Stimulated activated CD4-positive, alpha-beta T cell treated with anti-CD3 and anti-CD28 coated beads, Interleukin-15, amount 100 ng/mL, for 48 hours (primary cell): ENCODE measurements around the gene UBXN11.
A peak's percentile ranks its signal among the peaks of the same experiment; 100 is the strongest.

Source experiments
- DNase-seq, 2 donors: peaks; one replicate each; pipeline ENCODE4 v3.0.0-alpha.2; 2020; ENCODE audit warnings: low read depth in 2 of 2

Gene UBXN11

GRCh38 chr1:26286064-26286416 is 20.4 kb downstream of the UBXN11 start:
- no peak for DNase-seq

GRCh38 chr1:26285366-26286063 is 20.9 kb downstream of the UBXN11 start:
- no peak for DNase-seq

- peak; percentile 96 to 98 for DNase-seq
Observed at GRCh38 chr1:26284597-26285347, 21.7 kb downstream of the UBXN11 start.

GRCh38 chr1:26283871-26284596 is 22.4 kb downstream of the UBXN11 start:
- DNase-seq, result no peak

GRCh38 chr1:26283279-26283853 is 23.1 kb downstream of the UBXN11 start:
- no peak for DNase-seq

GRCh38 chr1:26282401-26282918 is 24.0 kb downstream of the UBXN11 start:
- no peak for DNase-seq

- no peak for DNase-seq
Observed at GRCh38 chr1:26281971-26282370, 24.5 kb downstream of the UBXN11 start.

- no peak for DNase-seq
Observed at GRCh38 chr1:26281091-26281958, 25.1 kb downstream of the UBXN11 start.

- DNase-seq, result no peak
Observed at GRCh38 chr1:26280333-26281042, 25.9 kb downstream of the UBXN11 start.

- DNase-seq, result peak; percentile 71 to 81
Observed at GRCh38 chr1:26279456-26280332, 26.7 kb downstream of the UBXN11 start, which contains the start of gene SH3BGRL3. SH3BGRL3 (plus strand) TSS chr1:26280086; CDS start chr1:26280156, 70 bp downstream.

GRCh38 chr1:26278724-26279455 is 27.5 kb downstream of the UBXN11 start:
- DNase-seq, result no peak

GRCh38 chr1:26278303-26278702 is 28.1 kb downstream of the UBXN11 start:
- DNase-seq, result no peak

- DNase-seq, result no peak
Observed at GRCh38 chr1:26277719-26278118, 28.7 kb downstream of the UBXN11 start.

GRCh38 chr1:26277261-26277661 is 29.2 kb downstream of the UBXN11 start:
- DNase-seq, result no peak

GRCh38 chr1:26276432-26276838 is 30.0 kb downstream of the UBXN11 start:
- no peak for DNase-seq

- peak; percentile 61 to 80 for DNase-seq
Observed at GRCh38 chr1:26275580-26276431, 30.6 kb downstream of the UBXN11 start.

GRCh38 chr1:26274801-26275425 is 31.5 kb downstream of the UBXN11 start:
- no peak for DNase-seq
